GM19193 (cell line): ENCODE measurements around the gene INSM1.

Experiments
- POLR2A ChIP-seq: IDR thresholded peaks from 4 replicates; pipeline ENCODE4 v1.6.1; 2011; ENCODE audit not compliant: insufficient read depth, insufficient read length; ENCODE audit errors: extremely low read depth

Gene INSM1

DNA sequence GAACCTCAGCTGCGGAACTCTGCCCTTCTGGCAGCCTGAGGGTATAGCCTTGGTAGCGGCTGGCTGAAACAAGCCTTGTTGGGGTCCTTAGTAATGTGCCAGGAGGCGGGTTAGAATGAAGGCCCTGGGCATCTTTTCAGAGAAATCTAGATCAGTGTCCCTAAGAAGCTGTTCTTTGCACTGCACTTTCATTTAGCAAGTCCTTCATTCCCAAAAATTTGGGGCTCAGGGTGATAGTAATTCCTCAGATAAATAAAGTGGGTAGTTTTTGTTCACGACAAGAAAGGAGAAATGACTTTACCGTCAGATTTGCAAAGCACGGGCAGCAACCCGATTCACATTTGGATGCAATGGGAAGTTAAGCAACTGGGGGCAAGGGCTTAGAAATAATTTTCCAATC, 3.2 kb downstream of the INSM1 start:
- TF ChIP-seq POLR2A, result no peak

DNA sequence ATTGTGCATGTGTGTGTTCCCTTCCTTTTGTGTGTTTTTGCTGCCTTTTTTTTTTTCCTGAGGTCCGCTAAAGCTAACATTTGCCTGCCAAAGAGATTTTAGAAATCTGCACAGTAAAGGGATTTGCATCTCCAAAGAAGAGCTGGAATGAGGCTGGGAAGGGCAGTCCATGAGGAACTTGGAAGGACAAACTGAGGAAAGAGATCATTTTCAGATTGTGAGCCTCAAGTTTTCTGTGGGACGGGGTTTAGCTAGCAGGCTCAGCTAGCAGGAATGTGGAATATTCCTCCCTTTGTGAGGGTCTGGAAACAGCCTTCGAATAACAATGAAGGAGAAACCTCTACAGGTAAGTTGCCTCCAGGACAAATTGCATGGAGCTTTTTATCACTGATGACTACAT, 3.8 kb downstream of the INSM1 start:
- TF ChIP-seq POLR2A, result no peak

- no peak for TF ChIP-seq POLR2A
These were observed 5.2 kb downstream of the INSM1 start for GRCh38 chr20:20373091-20373571.

GRCh38 chr20:20375862-20376261, 8.0 kb downstream of the INSM1 start:
- TF ChIP-seq POLR2A, result no peak

- no peak for TF ChIP-seq POLR2A
These were observed 18.3 kb downstream of the INSM1 start for GRCh38 chr20:20386192-20386591.

GRCh38 chr20:20390393-20390792, 22.5 kb downstream of the INSM1 start:
- no peak for TF ChIP-seq POLR2A

GRCh38 chr20:20391115-20391514, 23.2 kb downstream of the INSM1 start:
- no peak for TF ChIP-seq POLR2A

GRCh38 chr20:20391766-20392165, 23.9 kb downstream of the INSM1 start:
- no peak for TF ChIP-seq POLR2A

DNA sequence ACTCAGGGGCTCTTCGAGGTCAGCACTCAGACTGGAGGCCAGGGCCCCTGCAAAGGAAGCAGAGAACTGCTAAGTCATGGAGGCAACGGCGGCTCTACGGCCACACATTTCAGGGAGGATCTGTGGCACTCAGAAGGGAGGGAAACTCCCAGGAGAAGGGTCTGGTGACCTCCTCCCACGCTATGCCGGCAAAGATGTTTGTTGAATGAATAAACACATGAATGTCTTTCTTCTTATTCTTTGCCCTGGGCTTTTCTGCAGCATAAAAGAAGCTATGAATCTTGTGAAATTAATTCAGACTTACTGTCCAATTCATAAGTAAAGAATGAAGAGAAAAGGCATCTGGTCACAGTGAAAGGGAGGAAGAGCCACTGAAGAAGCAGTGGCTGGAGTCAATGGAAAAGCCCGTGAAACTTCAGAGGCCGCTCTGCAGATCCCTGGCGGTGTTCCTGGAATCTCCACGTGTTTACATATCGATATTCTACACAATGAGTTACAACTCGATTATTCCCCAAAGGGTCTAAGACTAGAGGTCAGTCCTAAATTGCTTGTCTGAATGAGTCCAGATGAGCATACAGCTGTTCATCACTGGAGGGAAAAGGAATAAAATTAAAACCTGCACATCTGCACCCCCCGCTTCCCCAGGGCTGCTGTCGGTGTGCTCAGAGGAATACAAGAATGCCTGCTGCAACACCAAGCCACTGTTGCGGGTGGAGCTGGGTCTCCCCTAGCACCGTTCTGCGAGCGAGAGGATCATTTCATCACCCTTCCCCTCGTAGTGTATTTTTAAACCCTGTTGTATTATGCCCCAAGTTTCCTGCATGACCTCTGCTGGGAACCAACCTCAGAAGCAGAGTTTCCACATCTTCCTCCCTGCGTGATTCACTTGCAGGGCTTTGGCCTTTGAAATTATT, 25.6 kb downstream of the INSM1 start:
- no peak for TF ChIP-seq POLR2A

DNA sequence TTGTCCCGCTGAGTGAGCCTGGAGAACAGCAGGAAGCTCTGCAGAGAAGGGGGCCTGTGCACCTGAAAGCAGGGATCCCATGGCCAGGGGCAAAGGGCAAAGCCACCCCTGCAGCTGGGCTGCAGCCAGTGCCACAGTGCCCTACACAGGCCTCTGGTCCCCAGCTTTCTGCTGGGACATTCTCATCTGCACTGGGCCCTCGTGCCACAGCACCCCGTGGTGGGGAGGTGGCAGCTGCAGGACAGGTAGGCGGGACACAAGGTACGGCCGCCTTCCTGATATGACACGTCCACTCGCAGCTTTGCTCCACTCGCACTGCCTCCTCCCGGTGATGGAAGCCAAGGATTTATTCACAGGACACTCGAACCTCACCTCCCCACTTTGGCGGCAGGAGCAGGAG, 27.2 kb downstream of the INSM1 start:
- no peak for TF ChIP-seq POLR2A

DNA sequence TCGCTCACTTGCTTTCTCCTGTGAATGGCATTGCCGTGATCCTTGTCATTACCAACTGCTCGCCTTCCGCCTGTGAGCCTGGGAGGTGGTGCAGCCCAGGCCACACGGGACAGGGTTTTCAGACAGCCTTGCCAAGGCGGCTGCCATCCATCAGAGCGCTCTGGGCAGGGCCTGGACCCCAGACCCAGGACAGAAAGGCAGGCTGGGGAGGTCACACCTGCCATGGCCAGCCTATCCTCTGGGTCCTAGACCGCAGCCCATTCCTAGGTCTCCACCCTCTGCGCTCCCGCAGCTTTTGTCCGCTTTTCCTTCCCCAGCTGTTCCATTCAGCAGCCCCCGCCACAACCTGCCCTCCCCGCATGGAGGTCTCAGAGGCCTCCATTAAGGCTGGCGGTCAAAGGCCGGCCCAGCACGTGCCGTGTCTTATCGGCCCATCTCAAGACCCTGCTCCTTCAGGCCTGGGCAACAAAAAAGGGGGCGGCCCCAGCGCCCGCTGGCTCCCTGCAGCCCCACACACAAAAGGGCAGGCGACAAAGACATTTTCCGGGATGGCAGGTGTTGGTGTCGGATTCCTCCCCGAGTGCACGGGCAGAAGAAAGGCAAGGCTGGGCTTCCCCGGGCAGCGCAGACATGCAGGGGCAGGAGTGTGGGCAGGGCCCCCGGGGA, 28.1 kb downstream of the INSM1 start:
- no peak for TF ChIP-seq POLR2A

DNA sequence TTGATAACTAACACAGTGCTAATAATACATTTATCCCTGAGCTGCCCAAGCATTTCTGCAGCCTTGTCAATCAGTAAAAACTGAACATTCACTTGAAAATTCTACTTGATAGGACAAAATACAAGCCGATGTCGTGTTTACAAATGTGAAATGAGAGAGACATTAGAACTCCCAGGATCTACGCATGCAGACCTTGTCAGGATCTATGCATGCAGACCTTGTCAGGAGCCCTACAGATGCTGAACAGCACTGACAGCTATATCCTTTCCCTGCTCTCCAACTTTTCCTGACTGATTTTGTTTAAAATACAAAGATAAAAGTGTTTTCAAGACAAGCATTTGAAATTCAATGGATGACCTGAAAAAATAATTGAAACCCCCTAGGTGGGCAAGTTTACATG, 28.9 kb downstream of the INSM1 start:
- no peak for TF ChIP-seq POLR2A

DNA sequence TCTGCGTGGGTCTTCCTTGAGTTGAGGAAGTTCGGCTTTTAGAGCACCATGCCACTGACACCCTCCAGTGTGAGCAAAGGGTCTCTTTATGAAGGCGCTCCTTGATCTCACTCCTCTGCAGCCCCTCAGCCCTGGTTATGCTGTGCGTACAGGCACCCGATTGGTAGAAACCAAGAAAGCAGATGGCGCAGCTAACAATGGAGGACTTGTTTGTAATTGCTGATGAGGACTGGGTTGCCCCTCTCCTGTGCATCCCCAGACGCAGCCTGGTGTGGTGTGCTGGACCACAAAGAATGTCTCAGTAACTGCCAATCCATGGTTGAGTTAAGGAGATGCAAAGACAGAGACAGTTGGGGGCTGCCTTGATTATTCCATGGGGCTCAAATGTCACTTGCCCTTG, 30.2 kb downstream of the INSM1 start:
- TF ChIP-seq POLR2A, result no peak

GRCh38 chr20:20399531-20400500, 31.9 kb downstream of the INSM1 start:
- no peak for TF ChIP-seq POLR2A

GRCh38 chr20:20401991-20402390, 34.1 kb downstream of the INSM1 start:
- TF ChIP-seq POLR2A, result no peak
